HCT116 (cell line): Measurements from ENCODE around the gene ERLIN1. TPM values are rescaled to one million over a fixed set of nuclear protein-coding genes. Genes with fewer than 3 reads are reported as not detected.

Experiments
- ATAC-seq: fragments of 200-7000 bp; cut with Tn5 transposase; 2 replicates; pipeline ENCODE4 v1.9.1; 2020; ENCODE audit warnings: mild to moderate bottlenecking, moderate library complexity
- BruUV-seq: library from RNA; stranded (reverse); fragments of 400-500 nt; replicated peaks from 2 replicates; lab custom pipeline; 2021; lab: Mats Ljungman, UMichigan
- CTCF ChIA-PET: fragments of 300-600 bp; sonication (Branson Sonifier 250); formaldehyde crosslinking; loops from one replicate; lab custom pipeline; 2021; ENCODE audit warnings: antibody characterized with exemption; lab: Charles Lee
- POLR2A ChIA-PET: fragments of 300-600, 350-600 bp; sonication (Branson Sonifier 250); formaldehyde crosslinking; loops from one replicate; lab custom pipeline; 2021; ENCODE audit warnings: antibody characterized with exemption; lab: Charles Lee
- RAD21 ChIA-PET, 2 experiments: fragments of 300-600 bp; sonication (Branson Sonifier 250); formaldehyde crosslinking; loops; one replicate each; lab custom pipeline; 2023; ENCODE audit warnings: low total read pairs in 2 of 2; ENCODE audit not compliant: uncharacterized antibody in 2 of 2, unreplicated experiment in 2 of 2, low non-redundant PET in 1 of 2; lab: Charles Lee
- DNase-seq: peaks from one replicate; pipeline ENCODE4 v3.0.0-alpha.2; 2010; ENCODE audit warnings: low read depth, low spot score
- H2AFZ ChIP-seq: fragments of 200-600 bp; shearing (Covaris generic), sonication (generic); 2 replicates; pipeline ENCODE4 v1.6.1; 2017; ENCODE audit warnings: low read depth, mixed run types, mixed read lengths, antibody characterized with exemption, low read length; ENCODE audit not compliant: poor library complexity, severe bottlenecking
- H3K27ac ChIP-seq: 2 replicates; pipeline ENCODE4 v1.5.1; 2012; ENCODE audit warnings: low read depth, low read length
- H3K27me3 ChIP-seq: fragments of 200-600 bp; sonication (generic); 2 replicates; pipeline ENCODE4 v1.6.1; 2016; ENCODE audit warnings: mixed run types, low read length, mixed read lengths; ENCODE audit not compliant: insufficient read depth
- H3K36me3 ChIP-seq, 2 experiments: fragments of 200-500 bp in 1 of 2; fragments of 200-600 bp in 1 of 2; sonication (Bioruptor generic) in 1 of 2; sonication (generic) in 1 of 2; 2 replicates each; pipeline versions ENCODE4 v1.5.1 to v1.6.1; 2014 to 2016; ENCODE audit warnings: low read length in 2 of 2, inconsistent platforms in 1 of 2, mixed read lengths in 1 of 2, mixed run types in 1 of 2; ENCODE audit not compliant: insufficient read depth in 2 of 2, control insufficient read depth in 1 of 2
- H3K4me1 ChIP-seq, 2 experiments: fragments of 200-600 bp in 1 of 2; sonication (generic) in 1 of 2; 2 replicates each; pipeline versions ENCODE4 v1.5.1 to v1.6.1; 2012 to 2017; ENCODE audit warnings: low read length in 2 of 2, inconsistent platforms in 1 of 2, mild to moderate bottlenecking in 1 of 2, mixed read lengths in 1 of 2, mixed run types in 1 of 2, moderate library complexity in 1 of 2; ENCODE audit not compliant: insufficient read depth in 2 of 2, control insufficient read depth in 1 of 2
- H3K4me2 ChIP-seq: fragments of 200-600 bp; sonication (generic); 2 replicates; pipeline ENCODE4 v1.6.1; 2017; ENCODE audit warnings: mixed run types, low read length, mixed read lengths
- H3K4me3 ChIP-seq, 2 experiments: fragments of 200-600 bp in 1 of 2; sonication (generic) in 1 of 2; replicated peaks in 1 of 2; 2 replicates each; pipeline ENCODE4 v1.5.1; 2011 to 2016; ENCODE audit warnings: low read length in 2 of 2, control low read depth in 1 of 2, low read depth in 1 of 2, mild to moderate bottlenecking in 1 of 2, mixed read lengths in 1 of 2, mixed run types in 1 of 2
- H3K79me2 ChIP-seq: fragments of 200-600 bp; sonication (generic); 2 replicates; pipeline ENCODE4 v1.6.1; 2017; ENCODE audit warnings: mild to moderate bottlenecking, mixed run types, low read length, moderate library complexity, mixed read lengths; ENCODE audit not compliant: insufficient read depth
- H3K9ac ChIP-seq: fragments of 200-600 bp; sonication (generic); 2 replicates; pipeline ENCODE4 v1.6.1; 2016; ENCODE audit warnings: low read length, mixed read lengths
- H3K9me2 ChIP-seq: fragments of 200-600 bp; sonication (generic), shearing (Covaris generic); 2 replicates; pipeline ENCODE4 v1.6.1; 2017; ENCODE audit warnings: mixed run types, mild to moderate bottlenecking, moderate library complexity; ENCODE audit not compliant: insufficient read depth
- H3K9me3 ChIP-seq, 2 experiments: fragments of 200-500 bp in 1 of 2; fragments of 200-600 bp in 1 of 2; sonication (Bioruptor generic) in 1 of 2; sonication (generic) in 1 of 2; 2 replicates each; pipeline ENCODE4 v1.6.1; 2014 to 2017; ENCODE audit warnings: low read length in 2 of 2, mixed read lengths in 2 of 2, inconsistent platforms in 1 of 2, low read depth in 1 of 2, mild to moderate bottlenecking in 1 of 2, mixed run types in 1 of 2, moderate library complexity in 1 of 2; ENCODE audit not compliant: control insufficient read depth in 1 of 2, insufficient read depth in 1 of 2
- H4K20me1 ChIP-seq: fragments of 200-600 bp; sonication (generic), shearing (Covaris generic); 2 replicates; pipeline ENCODE4 v1.6.1; 2017; ENCODE audit warnings: mixed run types, mild to moderate bottlenecking, moderate library complexity; ENCODE audit not compliant: insufficient read depth
- CBX3 ChIP-seq: IDR thresholded peaks from 2 replicates; pipeline ENCODE4 v1.6.1; 2012; ENCODE audit warnings: low read depth
- EZH2 ChIP-seq: fragments of 200-600 bp; sonication (generic); IDR thresholded peaks from 2 replicates; pipeline ENCODE4 v1.6.1; 2017; ENCODE audit warnings: antibody characterized with exemption, mixed run types
- RAD21 ChIP-seq: IDR thresholded peaks from 2 replicates; pipeline ENCODE4 v1.6.1; 2012; ENCODE audit warnings: low read depth, mild to moderate bottlenecking
- SIN3A ChIP-seq: IDR thresholded peaks from 2 replicates; pipeline ENCODE4 v1.6.1; 2012; ENCODE audit warnings: low read depth
- TCF7L2 ChIP-seq: IDR thresholded peaks from 2 replicates; pipeline ENCODE4 v1.7.0; 2011; ENCODE audit warnings: borderline replicate concordance, inconsistent platforms; ENCODE audit not compliant: insufficient read depth, insufficient read length; ENCODE audit errors: extremely low read depth
- intact Hi-C: fragments of 100-400 bp; cut with micrococcal nuclease; formaldehyde crosslinking; loops from 2 replicates; pipeline ENCODE4 v1.10.0; 2022
- total RNA-seq: library from RNA; stranded (reverse); gene quantifications from one replicate; pipeline ENCODE4 v1.2.1, GENCODE V29; 2021; ENCODE audit not compliant: unreplicated experiment
- TF ChIP-seq, protein P1 (sequence below): IDR thresholded peaks from 2 replicates; pipeline ENCODE4 v1.6.1; 2012
- TF ChIP-seq, protein P2 (sequence below): IDR thresholded peaks from 2 replicates; pipeline ENCODE4 v1.6.1; 2012

ERLIN1 gene
- total RNA-seq, 1 experiment from 2014 or later, result 64.5 TPM

GRCh38 chr10:100184840-100185239 is 989 bp downstream of the ERLIN1 start:
- POLR2A ChIA-PET, result no interaction called here
- peaks cover 26 to 40% of the 10 kb centered on the region in 2 experiments for H3K36me3 ChIP-seq
- TF ChIP-seq RAD21 (0 out of 2 replicates have a peak, but pooled peaks have one; percentile 8), SIN3A (peak; percentile 48; the same call in 1 of the 2 replicates), CBX3 (no peak)
- TF ChIP-seq, protein P1, sequence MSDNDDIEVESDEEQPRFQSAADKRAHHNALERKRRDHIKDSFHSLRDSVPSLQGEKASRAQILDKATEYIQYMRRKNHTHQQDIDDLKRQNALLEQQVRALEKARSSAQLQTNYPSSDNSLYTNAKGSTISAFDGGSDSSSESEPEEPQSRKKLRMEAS, result 0 out of 2 replicates have a peak, but pooled peaks have one; percentile 17
- TF ChIP-seq, all 23 proteins: peak for 3
- no peaks in the 10 kb centered on the region for H3K9me3 ChIP-seq
- H2AFZ ChIP-seq, result no peak overlapping the region
- H3K27me3 ChIP-seq, result no peaks in the 10 kb centered on the region
- no peaks in the 10 kb centered on the region for H3K9me2 ChIP-seq
- RAD21 ChIA-PET, result no interaction called here
- H3K4me1 ChIP-seq, result peaks cover 12 to 23% of the 10 kb centered on the region in 2 experiments; a peak in 3 of 4 replicates
- peak; percentile 12 for DNase-seq
- H3K79me2 ChIP-seq, result peaks cover 93% of the 10 kb centered on the region
- peak; percentile 29 for ATAC-seq
- H3K9ac ChIP-seq, result peak overlapping the region; percentile 90
- peak overlapping the region; percentile 73 to 82 for H3K4me3 ChIP-seq
- CTCF ChIA-PET, result no interaction called here
- intact Hi-C loops, result loop anchor here (5.0 to 10.0 kb wide), 2 partner anchors 338 to 450 kb away; partner anchors contain the start of genes COX15 and CUTC
- no peaks in the 10 kb centered on the region for H4K20me1 ChIP-seq
- no TSS peak for BruUV-seq
- H3K4me2 ChIP-seq, result peak overlapping the region; percentile 82
- H3K27ac ChIP-seq, result peak overlapping the region; percentile 84

DNA sequence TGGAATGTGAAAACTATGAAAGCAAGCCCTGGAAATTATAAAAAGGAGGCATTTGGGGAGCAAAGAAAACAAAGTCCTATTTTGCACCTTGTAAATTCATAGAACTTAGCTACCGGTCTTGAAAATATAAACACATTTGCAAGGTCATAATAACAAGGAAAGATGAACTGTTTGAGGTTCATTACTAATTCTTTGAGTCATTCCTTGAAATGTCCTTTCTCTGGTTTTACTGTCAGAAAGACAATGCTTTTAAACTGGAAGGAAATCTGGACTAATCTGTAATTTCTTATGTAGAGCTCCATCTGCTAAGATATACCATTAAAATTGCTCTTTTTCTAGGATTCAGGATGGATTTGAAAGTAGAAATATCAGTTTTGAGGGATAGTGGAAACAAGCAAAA is 1.4 kb downstream of the ERLIN1 start:
- CTCF ChIA-PET, result no interaction called here

More for the DNA sequence above, 1.4 kb downstream of the ERLIN1 start:
- Histone ChIP-seq H3K27ac (peak overlapping the region; percentile 84; the same call in 1 of the 2 replicates), H3K4me1 (peaks cover 12 to 23% of the 10 kb centered on the region in 2 experiments; a peak in 3 of 4 replicates), H3K9me3 (no peaks in the 10 kb centered on the region)
- TF ChIP-seq, protein P2, sequence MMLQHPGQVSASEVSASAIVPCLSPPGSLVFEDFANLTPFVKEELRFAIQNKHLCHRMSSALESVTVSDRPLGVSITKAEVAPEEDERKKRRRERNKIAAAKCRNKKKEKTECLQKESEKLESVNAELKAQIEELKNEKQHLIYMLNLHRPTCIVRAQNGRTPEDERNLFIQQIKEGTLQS, result no peak
- no peak for TF ChIP-seq TCF7L2
- no peak for TF ChIP-seq CBX3
- TF ChIP-seq EZH2, result no peak
- TF ChIP-seq, all 23 proteins: peak for 0
- intact Hi-C loops, result loop anchor here (10.0 kb wide), 1 partner anchor 450 kb away; the partner anchor contains the start of genes COX15 and CUTC
- Histone ChIP-seq H3K27me3 (no peaks in the 10 kb centered on the region), H3K4me2 (peak overlapping the region; percentile 82), H3K36me3 (peaks cover 22 to 39% of the 10 kb centered on the region in 2 experiments), H4K20me1 (no peaks in the 10 kb centered on the region), H3K79me2 (peaks cover 93% of the 10 kb centered on the region), H3K9ac (peak overlapping the region; percentile 90), H3K4me3 (peak overlapping the region; percentile 73 to 82), H3K9me2 (no peaks in the 10 kb centered on the region), H2AFZ (no peak overlapping the region)
- BruUV-seq, result no TSS peak
- ChIA-PET RAD21 (no interaction called here), POLR2A (no interaction called here)
- no peak for ATAC-seq
- no peak for DNase-seq
